RWPE2 (cell line): Measurements from ENCODE around the gene SLC19A1.

ENCODE experiments used
- ATAC-seq: fragments of 200-7000 bp; cut with Tn5 transposase; 3 replicates; pipeline ENCODE4 v1.9.1; 2021; ENCODE audit warnings: low read depth
- DNase-seq: peaks from one replicate; pipeline ENCODE4 v3.0.0-alpha.2; 2020; ENCODE audit warnings: low spot score
- H3K27ac ChIP-seq: fragments of 450-650 bp; 2 replicates; pipeline ENCODE4 v1.5.1; 2017; ENCODE audit warnings: mild to moderate bottlenecking; ENCODE audit not compliant: poor library complexity, severe bottlenecking
- H3K27me3 ChIP-seq: fragments of 250-450 bp; sonication (Bioruptor Pico); 2 replicates; pipeline ENCODE4 v1.5.1; 2021; ENCODE audit warnings: mild to moderate bottlenecking, moderate library complexity; ENCODE audit not compliant: insufficient read depth, poor library complexity, severe bottlenecking
- H3K36me3 ChIP-seq: fragments of 250-450 bp; sonication (Bioruptor Pico); 2 replicates; pipeline ENCODE4 v1.5.1; 2020; ENCODE audit warnings: low read depth, mild to moderate bottlenecking, moderate library complexity
- H3K4me1 ChIP-seq: fragments of 250-450 bp; sonication (Bioruptor Pico); 2 replicates; pipeline ENCODE4 v1.5.1; 2021; ENCODE audit warnings: mild to moderate bottlenecking, moderate library complexity; ENCODE audit not compliant: insufficient read depth, poor library complexity, severe bottlenecking
- H3K4me3 ChIP-seq: fragments of 250-450 bp; sonication (Bioruptor Pico); 2 replicates; pipeline ENCODE4 v1.5.1; 2021; ENCODE audit warnings: mild to moderate bottlenecking, moderate library complexity; ENCODE audit not compliant: severe bottlenecking
- H3K9me3 ChIP-seq: fragments of 250-450 bp; sonication (Bioruptor Pico); 2 replicates; pipeline ENCODE4 v1.5.1; 2021; ENCODE audit warnings: mild to moderate bottlenecking, moderate library complexity; ENCODE audit not compliant: severe bottlenecking
- TF ChIP-seq, protein P1 (sequence below): fragments of 450-650 bp; IDR thresholded peaks from one replicate; pipeline ENCODE4 v1.5.1; 2017; ENCODE audit warnings: mild to moderate bottlenecking, moderate library complexity; ENCODE audit not compliant: poor library complexity, severe bottlenecking

Gene SLC19A1

DNA sequence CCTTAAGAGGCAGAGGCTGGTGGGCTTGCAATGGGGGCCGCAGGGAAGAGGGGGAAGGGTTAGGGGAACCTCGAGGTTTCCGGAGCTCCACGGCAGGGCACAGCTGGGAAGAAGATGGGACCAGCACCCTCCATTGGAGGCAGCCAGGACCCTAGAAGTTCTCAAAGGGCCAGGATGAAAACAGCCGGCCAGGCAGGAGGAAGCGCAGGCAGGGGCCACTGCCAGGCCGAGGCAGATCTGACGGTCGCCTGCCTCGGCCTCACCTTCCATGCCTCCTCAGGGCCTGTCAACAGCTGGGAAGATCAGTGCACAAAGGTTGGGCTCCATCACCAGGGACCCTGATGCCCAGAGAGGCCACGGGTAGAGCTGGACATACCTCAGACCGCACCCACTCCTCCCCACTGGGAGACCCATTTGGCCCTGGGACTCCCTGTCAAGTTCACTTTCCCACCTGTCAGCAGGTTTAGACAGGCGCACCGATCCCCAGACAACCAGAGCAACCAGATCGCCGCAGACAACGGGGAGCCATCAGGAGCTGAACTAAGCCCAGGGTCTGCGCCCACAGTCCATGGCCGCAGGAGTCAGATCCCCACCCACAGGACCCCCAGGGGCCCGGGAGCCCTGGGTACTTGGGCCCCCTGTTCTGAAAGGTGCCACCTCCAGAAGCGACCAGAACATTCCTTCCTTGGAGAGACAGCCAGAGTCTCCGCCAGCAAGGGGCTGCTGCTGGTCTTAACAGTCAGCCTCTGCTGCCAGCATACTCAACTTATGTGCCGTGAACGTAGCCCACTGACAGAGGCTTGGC lies 2.2 kb downstream of the SLC19A1 start:
- ATAC-seq (no peak), DNase-seq (peak; percentile 51)
- H3K4me3 ChIP-seq = no peak overlapping the region
- H3K27ac ChIP-seq = no peak overlapping the region
- TF ChIP-seq, protein P1, sequence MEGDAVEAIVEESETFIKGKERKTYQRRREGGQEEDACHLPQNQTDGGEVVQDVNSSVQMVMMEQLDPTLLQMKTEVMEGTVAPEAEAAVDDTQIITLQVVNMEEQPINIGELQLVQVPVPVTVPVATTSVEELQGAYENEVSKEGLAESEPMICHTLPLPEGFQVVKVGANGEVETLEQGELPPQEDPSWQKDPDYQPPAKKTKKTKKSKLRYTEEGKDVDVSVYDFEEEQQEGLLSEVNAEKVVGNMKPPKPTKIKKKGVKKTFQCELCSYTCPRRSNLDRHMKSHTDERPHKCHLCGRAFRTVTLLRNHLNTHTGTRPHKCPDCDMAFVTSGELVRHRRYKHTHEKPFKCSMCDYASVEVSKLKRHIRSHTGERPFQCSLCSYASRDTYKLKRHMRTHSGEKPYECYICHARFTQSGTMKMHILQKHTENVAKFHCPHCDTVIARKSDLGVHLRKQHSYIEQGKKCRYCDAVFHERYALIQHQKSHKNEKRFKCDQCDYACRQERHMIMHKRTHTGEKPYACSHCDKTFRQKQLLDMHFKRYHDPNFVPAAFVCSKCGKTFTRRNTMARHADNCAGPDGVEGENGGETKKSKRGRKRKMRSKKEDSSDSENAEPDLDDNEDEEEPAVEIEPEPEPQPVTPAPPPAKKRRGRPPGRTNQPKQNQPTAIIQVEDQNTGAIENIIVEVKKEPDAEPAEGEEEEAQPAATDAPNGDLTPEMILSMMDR = no peak
- no peaks in the 10 kb centered on the region for H3K27me3 ChIP-seq
- no peaks in the 10 kb centered on the region for H3K4me1 ChIP-seq
- no peaks in the 10 kb centered on the region for H3K9me3 ChIP-seq
- H3K36me3 ChIP-seq = no peaks in the 10 kb centered on the region

DNA sequence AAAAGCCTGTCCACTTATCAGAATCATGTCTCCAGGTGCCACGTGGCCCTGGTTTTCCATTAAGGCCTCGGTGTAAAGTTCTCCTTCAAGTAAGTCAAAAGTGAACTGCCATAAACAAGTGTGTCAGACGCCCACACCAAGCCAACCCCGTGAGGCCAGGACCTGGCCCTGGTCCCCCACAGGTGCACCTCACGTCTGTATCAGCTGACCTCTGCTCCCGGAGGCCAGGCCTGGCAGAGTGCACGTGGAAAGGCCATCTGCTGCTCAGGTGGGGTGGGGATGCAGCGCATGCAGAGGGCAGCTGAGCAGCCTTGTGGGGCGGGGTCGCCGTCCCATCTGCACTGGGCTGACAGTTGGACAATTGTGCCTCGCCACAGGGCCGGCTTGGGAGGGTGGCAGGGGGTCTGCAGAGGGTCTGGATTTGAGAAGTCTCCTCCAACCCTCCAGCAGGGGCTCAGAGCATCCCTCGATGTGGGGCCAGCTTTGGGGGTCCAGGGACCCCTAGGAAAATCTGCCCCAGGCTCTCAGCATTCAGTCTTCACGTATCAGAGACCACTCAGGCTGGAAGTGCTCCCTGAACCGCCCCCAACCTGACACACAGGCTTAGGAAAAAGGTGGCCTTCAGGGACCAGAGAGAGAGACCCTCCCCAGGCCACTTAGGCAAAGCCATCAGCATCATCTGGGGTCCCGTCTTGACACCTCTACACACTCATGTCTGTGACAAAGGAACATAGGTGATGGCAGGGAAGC lies 3.0 kb downstream of the SLC19A1 start:
- H3K4me3 ChIP-seq = no peak overlapping the region
- no peaks in the 10 kb centered on the region for H3K9me3 ChIP-seq
- TF ChIP-seq, protein P1 = no peak
- no peaks in the 10 kb centered on the region for H3K36me3 ChIP-seq
- DNase-seq (peak; percentile 42), ATAC-seq (no peak)
- H3K27ac ChIP-seq = no peak overlapping the region
- no peaks in the 10 kb centered on the region for H3K27me3 ChIP-seq
- no peaks in the 10 kb centered on the region for H3K4me1 ChIP-seq

DNA sequence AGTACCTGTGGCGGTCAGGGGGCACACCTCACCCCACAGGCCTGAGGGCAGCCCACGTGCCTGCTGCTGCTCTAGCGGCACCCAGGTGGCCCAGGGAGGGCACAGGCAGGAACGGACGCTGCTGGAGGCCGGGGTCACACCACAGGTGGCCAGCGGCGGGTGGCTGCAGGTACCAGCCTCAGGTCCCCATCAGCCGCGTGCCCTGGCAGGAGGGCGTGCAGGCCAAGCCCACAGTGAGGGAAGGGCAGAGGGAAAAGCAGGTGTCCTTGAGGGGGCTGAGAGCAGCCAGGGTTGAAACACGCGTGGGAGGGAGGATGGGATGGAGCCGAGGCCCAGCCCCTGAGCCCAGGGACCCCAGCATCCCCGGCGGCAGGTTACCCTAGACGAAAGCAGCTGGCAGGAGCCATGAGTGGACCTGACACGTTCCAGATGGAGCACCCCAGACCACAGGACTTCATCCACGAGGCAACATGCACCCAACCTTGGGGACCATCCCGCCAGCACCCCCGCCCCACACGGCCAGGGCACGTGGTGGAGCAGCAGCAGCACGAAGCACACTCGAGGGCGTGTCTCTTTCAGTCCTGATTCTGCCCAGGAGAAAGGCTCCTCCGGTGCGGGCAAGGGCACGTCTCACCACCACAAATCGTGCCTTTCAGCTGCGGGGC lies 3.7 kb downstream of the SLC19A1 start:
- DNase-seq = peak; percentile 62
- Histone ChIP-seq H3K4me1 (no peaks in the 10 kb centered on the region), H3K27me3 (no peaks in the 10 kb centered on the region), H3K36me3 (no peaks in the 10 kb centered on the region), H3K27ac (no peak overlapping the region), H3K9me3 (no peaks in the 10 kb centered on the region), H3K4me3 (no peak overlapping the region)
- ATAC-seq = no peak
- TF ChIP-seq, protein P1 = no peak

DNA sequence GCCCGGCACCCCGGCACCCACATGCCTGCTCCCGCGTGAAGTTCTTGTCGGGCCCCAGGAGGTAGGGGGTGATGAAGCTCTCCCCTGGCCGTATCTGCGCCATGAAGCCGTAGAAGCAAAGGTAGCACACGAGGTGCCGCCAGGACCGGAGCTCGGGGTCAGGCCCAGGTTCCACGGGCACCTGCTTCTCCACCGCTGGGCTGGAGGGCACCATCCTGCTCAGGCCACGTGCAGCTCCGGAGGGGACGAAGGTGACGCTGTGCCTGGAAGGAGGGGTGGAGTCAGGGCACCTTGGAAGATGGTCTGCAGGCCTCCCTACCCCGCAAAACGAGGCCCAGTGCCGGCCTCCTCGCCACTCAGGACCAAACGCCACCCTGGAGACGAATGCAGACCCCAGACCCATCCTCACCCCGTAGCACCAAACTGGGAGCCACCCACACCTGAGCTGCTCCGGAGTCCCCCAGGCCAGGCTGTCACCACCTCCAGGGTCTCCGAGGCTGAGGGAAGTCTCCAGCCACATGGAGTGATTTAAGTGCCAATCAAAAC lies 4.4 kb downstream of the SLC19A1 start:
- Histone ChIP-seq H3K27me3 (no peaks in the 10 kb centered on the region), H3K4me3 (no peak overlapping the region), H3K27ac (no peak overlapping the region), H3K9me3 (no peaks in the 10 kb centered on the region), H3K36me3 (no peaks in the 10 kb centered on the region), H3K4me1 (no peaks in the 10 kb centered on the region)
- TF ChIP-seq, protein P1 = no peak
- DNase-seq (peak; percentile 45), ATAC-seq (no peak)
